ENCODE measurements around the gene PRPF4. TPM values are rescaled to one million over a fixed set of nuclear protein-coding genes. Genes with fewer than 3 reads are reported as not detected.
"Not testable (repeated sequence)": the region's sequence is repeated elsewhere in the genome, so short reads cannot be mapped to it uniquely, and the experiment has no call there.

The PRPF4 gene
- total RNA-seq, 1 donor from 2014 or later, result 20.8 TPM

GRCh38 chr9:113281356-113281755 lies 5.9 kb downstream of the PRPF4 start:
- TF ChIP-seq CTCF (IDR thresholded peaks at IDR 0.05), result no peak
- no peak overlapping the region for H3K27ac Mint-ChIP-seq (ENCODE audit: unreplicated experiment)
- H3K36me3 Mint-ChIP-seq (ENCODE audit: low read depth), result peaks cover 45% of the 10 kb centered on the region
- no peaks in the 10 kb centered on the region for H3K9me3 Mint-ChIP-seq (ENCODE audit: low read depth)
- DNase-seq (ENCODE audit: low spot score), result no peak
- no peak overlapping the region for H3K4me3 Mint-ChIP-seq (ENCODE audit: unreplicated experiment)
- H3K4me1 Mint-ChIP-seq (ENCODE audit: low read depth), result peaks cover 4% of the 10 kb centered on the region
- no peaks in the 10 kb centered on the region for H3K27me3 Mint-ChIP-seq (ENCODE audit: low read depth)

- Mint-ChIP-seq H3K27ac (ENCODE audit: unreplicated experiment) (no peak overlapping the region), H3K27me3 (ENCODE audit: low read depth) (no peaks in the 10 kb centered on the region), H3K9me3 (ENCODE audit: low read depth) (no peaks in the 10 kb centered on the region), H3K4me3 (ENCODE audit: unreplicated experiment) (no peak overlapping the region), H3K36me3 (ENCODE audit: low read depth) (peaks cover 56% of the 10 kb centered on the region), H3K4me1 (ENCODE audit: low read depth) (no peaks in the 10 kb centered on the region)
- no peak for TF ChIP-seq CTCF (IDR thresholded peaks at IDR 0.05)
- no peak for DNase-seq (ENCODE audit: low spot score)
These were observed 13.6 kb downstream of the PRPF4 start for GRCh38 chr9:113289091-113289490.

GRCh38 chr9:113290052-113290607 lies 14.7 kb downstream of the PRPF4 start:
- H3K9me3 Mint-ChIP-seq (ENCODE audit: low read depth), result no peaks in the 10 kb centered on the region
- no peak for TF ChIP-seq CTCF (IDR thresholded peaks at IDR 0.05)
- H3K4me3 Mint-ChIP-seq (ENCODE audit: unreplicated experiment), result no peak overlapping the region
- peaks cover 47% of the 10 kb centered on the region for H3K36me3 Mint-ChIP-seq (ENCODE audit: low read depth)
- no peaks in the 10 kb centered on the region for H3K4me1 Mint-ChIP-seq (ENCODE audit: low read depth)
- no peak for DNase-seq (ENCODE audit: low spot score)
- H3K27me3 Mint-ChIP-seq (ENCODE audit: low read depth), result no peaks in the 10 kb centered on the region
- no peak overlapping the region for H3K27ac Mint-ChIP-seq (ENCODE audit: unreplicated experiment)

GRCh38 chr9:113293285-113293878 lies 17.9 kb downstream of the PRPF4 start:
- no peak overlapping the region for H3K4me3 Mint-ChIP-seq (ENCODE audit: unreplicated experiment)
- H3K36me3 Mint-ChIP-seq (ENCODE audit: low read depth), result peaks cover 33% of the 10 kb centered on the region
- H3K27ac Mint-ChIP-seq (ENCODE audit: unreplicated experiment), result no peak overlapping the region
- H3K4me1 Mint-ChIP-seq (ENCODE audit: low read depth), result no peaks in the 10 kb centered on the region
- no peaks in the 10 kb centered on the region for H3K9me3 Mint-ChIP-seq (ENCODE audit: low read depth)
- no peak for TF ChIP-seq CTCF (IDR thresholded peaks at IDR 0.05)
- no peak for DNase-seq (ENCODE audit: low spot score)
- no peaks in the 10 kb centered on the region for H3K27me3 Mint-ChIP-seq (ENCODE audit: low read depth)

- not testable (repeated sequence) for H3K4me1 Mint-ChIP-seq (ENCODE audit: low read depth); H3K27me3 Mint-ChIP-seq (ENCODE audit: low read depth); H3K4me3 Mint-ChIP-seq (ENCODE audit: unreplicated experiment); DNase-seq (ENCODE audit: low spot score); H3K27ac Mint-ChIP-seq (ENCODE audit: unreplicated experiment); H3K9me3 Mint-ChIP-seq (ENCODE audit: low read depth)
- peaks cover 15% of the 10 kb centered on the region for H3K36me3 Mint-ChIP-seq (ENCODE audit: low read depth)
These were observed 20.8 kb downstream of the PRPF4 start for GRCh38 chr9:113296247-113296646.

Data from chondrocyte (in vitro differentiated cells).